BLaER1 (cell line): ENCODE results near the gene ADO.

Source experiments
- H3K27ac ChIP-seq: shearing (Covaris generic); formaldehyde crosslinking; 2 replicates; pipeline ENCODE4 v1.8.1; 2022
- H3K27me3 ChIP-seq: shearing (Covaris generic); formaldehyde crosslinking; 2 replicates; pipeline ENCODE4 v1.8.1; 2022
- H3K36me3 ChIP-seq: shearing (Covaris generic); formaldehyde crosslinking; 2 replicates; pipeline ENCODE4 v1.8.1; 2022
- H3K4me1 ChIP-seq: shearing (Covaris generic); formaldehyde crosslinking; 2 replicates; pipeline ENCODE4 v1.8.1; 2022
- H3K4me2 ChIP-seq: shearing (Covaris generic); formaldehyde crosslinking; 2 replicates; pipeline ENCODE4 v1.8.1; 2022
- H3K4me3 ChIP-seq: shearing (Covaris generic); formaldehyde crosslinking; 2 replicates; pipeline ENCODE4 v1.8.1; 2022
- H3K9ac ChIP-seq: shearing (Covaris generic); formaldehyde crosslinking; 2 replicates; pipeline ENCODE4 v1.8.1; 2022
- H3K9me3 ChIP-seq: shearing (Covaris generic); formaldehyde crosslinking; 2 replicates; pipeline ENCODE4 v1.8.1; 2022
- H4K20me1 ChIP-seq: shearing (Covaris generic); formaldehyde crosslinking; 2 replicates; pipeline ENCODE4 v1.8.1; 2022
- Cebpa-rat ChIP-seq: shearing (Covaris generic); IDR thresholded peaks from 2 replicates; pipeline ENCODE4 v1.8.1; 2022

The ADO gene

DNA sequence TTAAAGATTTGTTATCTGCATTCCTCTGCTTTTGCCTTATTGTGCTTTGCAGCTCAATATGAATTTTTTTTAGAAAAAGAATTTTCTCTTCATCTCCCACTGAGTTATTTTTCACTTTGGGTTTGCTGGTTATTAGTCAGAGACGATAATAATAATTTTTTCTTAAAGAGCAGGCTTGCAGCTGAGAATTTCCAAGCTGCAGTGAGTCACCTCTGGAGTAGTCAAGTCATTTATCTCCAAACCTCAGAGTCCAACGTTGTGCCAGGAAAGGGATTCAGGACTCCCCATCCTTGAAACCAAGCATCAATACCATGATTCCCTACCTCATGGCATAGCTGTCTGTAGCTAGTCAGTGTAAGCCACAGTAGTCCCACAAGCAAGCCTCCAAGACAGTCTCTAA lies 26.8 kb downstream of the ADO start:
- H4K20me1 ChIP-seq = no peaks in the 10 kb centered on the region
- no peak overlapping the region for H3K27ac ChIP-seq
- H3K36me3 ChIP-seq = no peaks in the 10 kb centered on the region
- H3K4me1 ChIP-seq = no peaks in the 10 kb centered on the region
- TF ChIP-seq Cebpa-rat = no peak
- no peaks in the 10 kb centered on the region for H3K27me3 ChIP-seq
- H3K4me3 ChIP-seq = no peak overlapping the region
- no peak overlapping the region for H3K9ac ChIP-seq
- no peak overlapping the region for H3K4me2 ChIP-seq
- H3K9me3 ChIP-seq = no peaks in the 10 kb centered on the region

- TF ChIP-seq Cebpa-rat = no peak
- Histone ChIP-seq H3K36me3 (no peaks in the 10 kb centered on the region), H3K4me3 (no peak overlapping the region), H3K4me1 (no peaks in the 10 kb centered on the region), H3K4me2 (no peak overlapping the region), H3K9ac (no peak overlapping the region), H3K27ac (no peak overlapping the region), H4K20me1 (no peaks in the 10 kb centered on the region), H3K27me3 (no peaks in the 10 kb centered on the region; the same call in 1 of the 2 replicates), H3K9me3 (no peaks in the 10 kb centered on the region)
Measured at GRCh38 chr10:62839590-62839989, 35.1 kb downstream of the ADO start.

GRCh38 chr10:62842983-62843382 lies 38.5 kb downstream of the ADO start:
- no peak overlapping the region for H3K4me2 ChIP-seq
- peaks cover 16% of the 10 kb centered on the region for H3K9me3 ChIP-seq
- H3K27me3 ChIP-seq = no peaks in the 10 kb centered on the region; the same call in 1 of the 2 replicates
- H3K36me3 ChIP-seq = no peaks in the 10 kb centered on the region
- H3K4me3 ChIP-seq = no peak overlapping the region
- no peak overlapping the region for H3K9ac ChIP-seq
- H4K20me1 ChIP-seq = no peaks in the 10 kb centered on the region
- TF ChIP-seq Cebpa-rat = no peak
- H3K4me1 ChIP-seq = no peaks in the 10 kb centered on the region
- no peak overlapping the region for H3K27ac ChIP-seq

- Histone ChIP-seq H3K4me3 (no peak overlapping the region), H3K27me3 (no peaks in the 10 kb centered on the region; the same call in 1 of the 2 replicates), H4K20me1 (no peaks in the 10 kb centered on the region), H3K36me3 (no peaks in the 10 kb centered on the region), H3K9ac (no peak overlapping the region), H3K4me1 (no peaks in the 10 kb centered on the region), H3K9me3 (peaks cover 22% of the 10 kb centered on the region), H3K4me2 (no peak overlapping the region), H3K27ac (no peak overlapping the region)
- TF ChIP-seq Cebpa-rat = no peak
Measured at GRCh38 chr10:62843600-62843999, 39.1 kb downstream of the ADO start.

DNA sequence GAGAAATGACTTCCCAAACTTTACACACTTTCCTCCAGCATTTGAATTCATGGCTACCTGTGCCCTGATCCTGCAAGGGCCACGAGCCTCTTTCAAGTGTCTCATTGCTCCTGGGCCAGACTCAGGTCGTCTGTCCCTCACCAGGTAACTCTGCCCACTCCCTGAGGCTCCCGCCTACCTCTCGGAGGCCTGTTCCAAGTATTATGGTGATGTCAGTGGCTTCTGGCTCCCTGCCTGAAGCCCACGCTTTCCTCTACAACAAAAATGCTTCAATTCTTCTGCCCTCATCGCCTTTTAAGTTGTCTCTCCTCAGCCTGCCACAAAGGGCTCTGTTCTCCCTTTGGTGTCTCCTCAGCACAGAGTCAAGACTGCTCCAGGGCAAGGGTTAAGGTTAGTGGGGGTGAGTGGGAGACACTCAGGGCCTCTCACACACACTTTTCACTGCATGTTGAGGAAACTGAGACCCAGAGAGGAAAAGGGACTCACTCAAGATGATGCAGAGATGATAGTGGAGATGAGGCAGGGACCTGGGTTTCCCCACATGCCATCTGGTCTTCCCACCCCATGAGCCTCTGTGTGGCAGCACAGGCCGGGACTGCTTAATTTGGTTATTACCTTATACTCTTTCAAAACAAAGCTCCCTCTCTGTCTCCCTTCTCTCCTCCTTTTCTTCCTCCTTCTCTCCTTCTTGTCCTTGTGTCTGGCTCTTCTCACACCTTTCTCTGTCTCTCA lies 39.9 kb downstream of the ADO start:
- no peak for TF ChIP-seq Cebpa-rat
- H3K27ac ChIP-seq = no peak overlapping the region

GRCh38 chr10:62847433-62847832 lies 42.9 kb downstream of the ADO start:
- H3K27ac ChIP-seq = no peak overlapping the region
- H3K27me3 ChIP-seq = no peaks in the 10 kb centered on the region; the same call in 1 of the 2 replicates
- peaks cover 26% of the 10 kb centered on the region for H3K9me3 ChIP-seq
- no peak overlapping the region for H3K9ac ChIP-seq
- no peaks in the 10 kb centered on the region for H3K36me3 ChIP-seq
- H3K4me1 ChIP-seq = peaks cover 21% of the 10 kb centered on the region
- no peak for TF ChIP-seq Cebpa-rat
- H3K4me3 ChIP-seq = no peak overlapping the region
- no peaks in the 10 kb centered on the region for H4K20me1 ChIP-seq
- no peak overlapping the region for H3K4me2 ChIP-seq

More for the DNA sequence above, 39.9 kb downstream of the ADO start:
- no peaks in the 10 kb centered on the region for H4K20me1 ChIP-seq
- H3K4me2 ChIP-seq = no peak overlapping the region
- H3K4me1 ChIP-seq = no peaks in the 10 kb centered on the region
- peaks cover 26% of the 10 kb centered on the region for H3K9me3 ChIP-seq
- no peaks in the 10 kb centered on the region for H3K36me3 ChIP-seq
- no peaks in the 10 kb centered on the region; the same call in 1 of the 2 replicates for H3K27me3 ChIP-seq
- no peak overlapping the region for H3K9ac ChIP-seq
- no peak overlapping the region for H3K4me3 ChIP-seq

- H3K4me2 ChIP-seq = peak overlapping the region; percentile 27
- peaks cover 46% of the 10 kb centered on the region for H3K4me1 ChIP-seq
- H4K20me1 ChIP-seq = no peaks in the 10 kb centered on the region
- no peaks in the 10 kb centered on the region for H3K27me3 ChIP-seq
- TF ChIP-seq Cebpa-rat = no peak
- no peak overlapping the region for H3K4me3 ChIP-seq
- H3K9me3 ChIP-seq = peaks cover 26% of the 10 kb centered on the region
- H3K36me3 ChIP-seq = no peaks in the 10 kb centered on the region
- H3K9ac ChIP-seq = no peak overlapping the region
- no peak overlapping the region; the same call in 1 of the 2 replicates for H3K27ac ChIP-seq
Measured at GRCh38 chr10:62850646-62851045, 46.1 kb downstream of the ADO start.

DNA sequence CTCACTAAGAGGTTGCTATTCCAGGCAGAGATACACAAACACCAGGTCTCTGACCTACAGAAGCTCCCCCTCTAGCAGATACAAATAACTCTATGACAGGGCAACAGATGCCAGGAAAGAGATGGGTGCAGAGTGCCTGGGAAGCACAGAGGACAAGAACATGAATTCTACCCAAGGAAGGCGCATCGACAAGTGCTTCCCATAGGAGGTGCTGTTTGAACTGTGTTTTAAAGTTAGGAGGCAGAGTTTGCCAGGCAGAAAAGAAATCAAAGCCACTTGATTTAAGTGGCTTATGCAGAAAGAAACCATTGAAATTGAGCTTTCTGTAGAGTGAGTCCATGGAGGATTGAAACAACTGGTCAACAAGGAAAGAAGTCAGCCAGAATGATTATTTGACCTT lies 46.9 kb downstream of the ADO start:
- Histone ChIP-seq H3K36me3 (no peaks in the 10 kb centered on the region), H4K20me1 (no peaks in the 10 kb centered on the region), H3K27me3 (no peaks in the 10 kb centered on the region), H3K4me3 (no peak overlapping the region), H3K27ac (no peak overlapping the region), H3K4me2 (peak overlapping the region; percentile 27), H3K9ac (no peak overlapping the region), H3K9me3 (peaks cover 25% of the 10 kb centered on the region), H3K4me1 (peaks cover 46% of the 10 kb centered on the region)
- no peak for TF ChIP-seq Cebpa-rat

DNA sequence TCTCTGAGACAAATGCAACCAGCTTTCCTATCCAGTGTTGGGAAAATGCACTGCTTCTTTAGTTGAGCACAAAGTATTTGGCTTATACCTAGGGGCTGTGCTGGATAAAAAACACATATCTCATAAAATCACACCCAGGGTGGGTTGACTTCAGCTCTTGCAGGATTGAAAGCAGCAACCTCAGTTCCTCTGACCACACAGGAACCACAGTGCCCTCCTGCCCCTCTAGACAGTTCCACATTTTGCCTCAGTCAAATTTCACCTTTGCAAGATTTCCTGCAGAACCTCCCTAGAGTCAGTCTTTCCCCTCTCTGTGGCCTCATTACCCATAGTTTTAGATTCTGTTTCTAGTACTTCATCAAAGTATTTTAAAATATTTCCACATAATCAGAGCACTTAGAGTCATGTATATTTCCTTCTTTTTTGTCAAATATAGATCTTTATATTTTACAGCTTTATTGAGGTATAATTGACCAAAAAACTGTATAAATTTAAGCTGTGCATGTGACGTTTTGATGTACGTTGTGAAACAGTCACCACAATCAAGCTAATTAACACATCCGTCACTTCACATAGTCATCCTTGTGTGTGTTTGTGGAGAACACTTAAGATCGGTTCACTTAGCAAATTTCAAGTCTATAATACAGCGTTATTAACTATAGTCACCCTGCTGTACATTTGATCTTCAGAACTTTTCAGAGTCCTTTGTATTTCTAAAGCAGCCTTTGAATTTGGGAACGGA lies 48.6 kb downstream of the ADO start:
- H3K4me1 ChIP-seq = peaks cover 46% of the 10 kb centered on the region
- no peak overlapping the region for H3K9ac ChIP-seq
- TF ChIP-seq Cebpa-rat = no peak
- 0 out of 2 replicates have a peak overlapping the region, but pooled peaks have one; percentile 23 for H3K4me3 ChIP-seq
- peak overlapping the region; percentile 72 for H3K4me2 ChIP-seq
- no peaks in the 10 kb centered on the region for H3K36me3 ChIP-seq
- H3K27ac ChIP-seq = no peak overlapping the region; the same call in 1 of the 2 replicates
- H3K9me3 ChIP-seq = peaks cover 8% of the 10 kb centered on the region
- no peaks in the 10 kb centered on the region for H3K27me3 ChIP-seq
- no peaks in the 10 kb centered on the region for H4K20me1 ChIP-seq

- Histone ChIP-seq H3K4me2 (peak overlapping the region; percentile 72), H3K9ac (no peak overlapping the region), H3K27ac (peak overlapping the region; percentile 5; the same call in 1 of the 2 replicates), H3K4me3 (no peak overlapping the region), H3K4me1 (peaks cover 46% of the 10 kb centered on the region), H3K9me3 (peaks cover 3% of the 10 kb centered on the region; the same call in 1 of the 2 replicates), H4K20me1 (no peaks in the 10 kb centered on the region), H3K27me3 (no peaks in the 10 kb centered on the region), H3K36me3 (no peaks in the 10 kb centered on the region)
- no peak for TF ChIP-seq Cebpa-rat
Measured at GRCh38 chr10:62853710-62854109, 49.2 kb downstream of the ADO start.
